ENCODE measurements around the gene KPNA6. TPM values are rescaled to one million over a fixed set of nuclear protein-coding genes. Genes with fewer than 3 reads are reported as not detected.

KPNA6 gene
- total and polyA plus RNA-seq, 2 donors (not counting 3 experiments of a cell fraction or from before 2014, with no cell fraction given) = 22.1 to 85.6 TPM

DNA sequence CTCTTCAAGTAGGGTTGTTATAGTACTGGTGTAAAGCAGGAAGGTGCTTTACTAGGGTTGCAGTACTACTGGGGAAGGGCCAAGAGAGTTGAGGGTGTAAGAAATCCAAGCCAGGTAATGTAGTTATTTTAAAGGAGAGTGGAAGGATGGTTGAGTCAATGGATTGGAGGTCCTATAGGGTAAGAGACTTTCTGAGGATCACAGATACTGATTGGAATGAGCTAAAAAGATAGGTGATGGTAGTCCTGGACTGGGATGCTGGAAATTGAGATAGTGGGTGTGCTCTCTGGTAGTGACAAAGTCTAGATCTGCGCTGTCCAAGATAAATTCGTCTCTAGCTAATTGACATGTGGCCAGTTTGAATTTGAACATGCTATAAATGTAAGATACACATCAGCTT is 78.6 kb downstream of the KPNA6 start:
- Histone ChIP-seq H3K27ac (ENCODE audit: insufficient read depth, low read depth, low read length) (no peak overlapping the region), H3K27me3 (ENCODE audit: control insufficient read depth in 2 of 2, insufficient read depth in 2 of 2, low read length in 2 of 2) (no peaks in the 10 kb centered on the region), H3K4me3 (replicated peaks in 1 of 3; ENCODE audit: insufficient read depth in 1 of 3, low read depth in 1 of 3, low read length in 3 of 3) (no peak overlapping the region), H3K9me1 (replicated peaks; ENCODE audit: control insufficient read depth, extremely low read depth, insufficient read depth, low read length) (no peaks in the 10 kb centered on the region), H4K20me1 (replicated peaks; ENCODE audit: control insufficient read depth, extremely low read depth, insufficient read depth, low read length) (no peaks in the 10 kb centered on the region), H3K9me3 (replicated peaks; ENCODE audit: control insufficient read depth, insufficient read depth, low read length) (no peaks in the 10 kb centered on the region), H3K4me2 (ENCODE audit: insufficient read depth, low read length) (no peak overlapping the region), H3K9ac (replicated peaks; ENCODE audit: extremely low read depth, insufficient read depth, low read length) (no peak overlapping the region), H3K36me3 (ENCODE audit: control insufficient read depth in 2 of 2, extremely low read depth in 1 of 2, insufficient read depth in 2 of 2, low read length in 2 of 2) (peaks cover 28 to 36% of the 10 kb centered on the region in 2 experiments), H3K79me2 (ENCODE audit: control insufficient read depth, insufficient read depth, low read length) (peaks cover 51% of the 10 kb centered on the region), H2AFZ (ENCODE audit: low read depth, low read length) (no peak overlapping the region), H3K4me1 (ENCODE audit: control insufficient read depth, extremely low read depth, insufficient read depth, low read length) (peaks cover 4% of the 10 kb centered on the region)
- FAIRE-seq (no peak), DNase-seq (ENCODE audit: low read depth, low spot score) (no peak)
- no TSS peak for BruUV-seq (replicated peaks)
- no peak for TF ChIP-seq POLR2AphosphoS5 (IDR thresholded peaks at IDR 0.05; ENCODE audit: insufficient read depth, low read depth, low read length)
- TF ChIP-seq EZH2 (IDR thresholded peaks at IDR 0.05; ENCODE audit: borderline replicate concordance, low read depth, low read length, severe bottlenecking) = no peak
- no peak for TF ChIP-seq JUN (IDR thresholded peaks at IDR 0.05; ENCODE audit: borderline replicate concordance, insufficient read depth, insufficient read length, low read depth)
- dilution Hi-C loops (cut with MboI; ENCODE audit: extremely low pct_ligation_motif_present, low sequenced_read_pairs) (no loop called here), intact Hi-C loops (cut with micrococcal nuclease) (no loop called here)
- ChIA-PET CTCF (no interaction called here), POLR2A (no interaction called here)

DNA sequence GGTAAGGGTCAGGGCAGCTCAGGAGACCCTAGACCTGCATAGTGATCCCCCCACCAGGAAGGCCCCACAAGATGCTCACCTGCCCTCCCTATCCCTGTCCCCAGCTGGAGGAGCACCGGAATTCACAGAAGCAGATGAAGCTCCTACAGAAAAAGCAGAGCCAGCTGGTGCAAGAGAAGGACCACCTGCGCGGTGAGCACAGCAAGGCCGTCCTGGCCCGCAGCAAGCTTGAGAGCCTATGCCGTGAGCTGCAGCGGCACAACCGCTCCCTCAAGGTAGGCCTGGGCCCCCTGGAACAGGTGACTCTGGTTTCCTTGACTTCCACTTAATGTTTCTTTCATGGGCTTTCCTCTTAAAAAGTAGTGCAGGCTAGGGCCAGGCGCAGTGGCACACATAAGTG is 80.0 kb downstream of the KPNA6 start:
- Histone ChIP-seq H3K4me3 (replicated peaks in 1 of 3; ENCODE audit: insufficient read depth in 1 of 3, low read depth in 1 of 3, low read length in 3 of 3) (no peak overlapping the region), H2AFZ (ENCODE audit: low read depth, low read length) (no peak overlapping the region), H3K4me2 (ENCODE audit: insufficient read depth, low read length) (no peak overlapping the region), H3K9me3 (replicated peaks; ENCODE audit: control insufficient read depth, insufficient read depth, low read length) (no peaks in the 10 kb centered on the region), H4K20me1 (replicated peaks; ENCODE audit: control insufficient read depth, extremely low read depth, insufficient read depth, low read length) (no peaks in the 10 kb centered on the region), H3K9ac (replicated peaks; ENCODE audit: extremely low read depth, insufficient read depth, low read length) (no peak overlapping the region), H3K79me2 (ENCODE audit: control insufficient read depth, insufficient read depth, low read length) (peaks cover 37% of the 10 kb centered on the region), H3K27me3 (ENCODE audit: control insufficient read depth in 2 of 2, insufficient read depth in 2 of 2, low read length in 2 of 2) (no peaks in the 10 kb centered on the region), H3K9me1 (replicated peaks; ENCODE audit: control insufficient read depth, extremely low read depth, insufficient read depth, low read length) (no peaks in the 10 kb centered on the region), H3K4me1 (ENCODE audit: control insufficient read depth, extremely low read depth, insufficient read depth, low read length) (no peaks in the 10 kb centered on the region), H3K27ac (ENCODE audit: insufficient read depth, low read depth, low read length) (no peak overlapping the region), H3K36me3 (ENCODE audit: control insufficient read depth in 2 of 2, extremely low read depth in 1 of 2, insufficient read depth in 2 of 2, low read length in 2 of 2) (peaks cover 33 to 48% of the 10 kb centered on the region in 2 experiments)
- no peak for FAIRE-seq
- dilution Hi-C loops (cut with MboI; ENCODE audit: extremely low pct_ligation_motif_present, low sequenced_read_pairs) (no loop called here), intact Hi-C loops (cut with micrococcal nuclease) (no loop called here)
- TF ChIP-seq, protein P1, sequence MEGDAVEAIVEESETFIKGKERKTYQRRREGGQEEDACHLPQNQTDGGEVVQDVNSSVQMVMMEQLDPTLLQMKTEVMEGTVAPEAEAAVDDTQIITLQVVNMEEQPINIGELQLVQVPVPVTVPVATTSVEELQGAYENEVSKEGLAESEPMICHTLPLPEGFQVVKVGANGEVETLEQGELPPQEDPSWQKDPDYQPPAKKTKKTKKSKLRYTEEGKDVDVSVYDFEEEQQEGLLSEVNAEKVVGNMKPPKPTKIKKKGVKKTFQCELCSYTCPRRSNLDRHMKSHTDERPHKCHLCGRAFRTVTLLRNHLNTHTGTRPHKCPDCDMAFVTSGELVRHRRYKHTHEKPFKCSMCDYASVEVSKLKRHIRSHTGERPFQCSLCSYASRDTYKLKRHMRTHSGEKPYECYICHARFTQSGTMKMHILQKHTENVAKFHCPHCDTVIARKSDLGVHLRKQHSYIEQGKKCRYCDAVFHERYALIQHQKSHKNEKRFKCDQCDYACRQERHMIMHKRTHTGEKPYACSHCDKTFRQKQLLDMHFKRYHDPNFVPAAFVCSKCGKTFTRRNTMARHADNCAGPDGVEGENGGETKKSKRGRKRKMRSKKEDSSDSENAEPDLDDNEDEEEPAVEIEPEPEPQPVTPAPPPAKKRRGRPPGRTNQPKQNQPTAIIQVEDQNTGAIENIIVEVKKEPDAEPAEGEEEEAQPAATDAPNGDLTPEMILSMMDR (IDR thresholded peaks at IDR 0.05; ENCODE audit: extremely low read depth in 1 of 2, insufficient read depth in 1 of 2, low read depth in 1 of 2, low read length in 2 of 2) = no peak
- TF ChIP-seq MYC (IDR thresholded peaks at IDR 0.05; ENCODE audit: low read depth, low read length) (no peak), POLR2A (IDR thresholded peaks at IDR 0.05; ENCODE audit: low read depth, low read length) (no peak), POLR2AphosphoS5 (IDR thresholded peaks at IDR 0.05; ENCODE audit: insufficient read depth, low read depth, low read length) (no peak)
- BruUV-seq (replicated peaks) = no TSS peak
- DNase-seq (ENCODE audit: low read depth, low spot score) = no peak
- CTCF ChIA-PET = no interaction called here
- POLR2A ChIA-PET = no interaction called here

Measured in endothelial cell of umbilical vein (primary cell).